Activated T-helper 9 cell treated with anti-CD3 and anti-CD28 coated beads, Interleukin-2, amount 50 U/mL, for 16 hours (primary cell): ENCODE measurements around the gene FAM53C.
A peak's percentile ranks its signal among the peaks of the same experiment; 100 is the strongest.
"Not testable (repeated sequence)": the region's sequence is repeated elsewhere in the genome, so short reads cannot be mapped to it uniquely, and the experiment has no call there.

ENCODE experiments used
- DNase-seq: peaks from one replicate; pipeline ENCODE4 v3.0.0-alpha.2; 2020; ENCODE audit warnings: low read depth

FAM53C gene

DNA sequence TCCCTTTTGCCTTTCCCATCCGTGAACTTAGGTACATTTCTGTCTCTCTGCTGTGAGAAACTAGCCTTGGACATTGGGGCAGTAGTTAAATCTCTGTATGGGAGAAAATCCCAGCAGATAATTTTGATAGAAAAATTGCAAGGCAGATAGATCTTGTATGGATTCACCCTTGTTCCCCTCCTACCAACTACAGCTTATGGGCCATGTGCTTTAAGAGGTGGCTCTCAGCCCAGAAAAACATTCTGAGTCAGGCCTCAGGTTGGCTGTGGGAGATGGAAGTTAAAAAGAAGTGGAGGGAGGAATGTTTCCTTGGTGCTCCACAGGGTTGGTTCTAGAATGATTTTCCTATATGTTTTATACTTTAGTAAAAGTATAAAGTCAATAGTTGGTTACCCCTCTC is 13.0 kb downstream of the FAM53C start:
- DNase-seq: no peak

DNA sequence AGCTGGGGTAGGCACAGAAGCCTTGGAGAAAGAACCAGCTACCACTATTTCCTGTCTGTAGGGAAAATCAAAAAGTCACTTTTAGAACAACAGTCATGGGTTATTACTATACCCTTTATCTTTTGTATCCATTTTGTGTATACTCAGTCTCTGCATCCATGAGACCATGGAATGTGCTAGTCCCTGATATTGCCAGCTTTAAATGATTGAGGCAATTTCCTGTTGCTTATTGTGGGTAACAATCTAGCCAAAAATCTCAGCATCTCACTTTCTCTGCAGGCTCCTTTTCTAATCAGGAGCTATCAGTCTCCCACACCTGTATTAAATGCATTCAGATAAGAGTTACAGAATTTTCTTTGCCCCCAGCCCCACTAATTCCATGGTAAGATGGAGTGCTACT is 13.5 kb downstream of the FAM53C start:
- no peak for DNase-seq

DNA sequence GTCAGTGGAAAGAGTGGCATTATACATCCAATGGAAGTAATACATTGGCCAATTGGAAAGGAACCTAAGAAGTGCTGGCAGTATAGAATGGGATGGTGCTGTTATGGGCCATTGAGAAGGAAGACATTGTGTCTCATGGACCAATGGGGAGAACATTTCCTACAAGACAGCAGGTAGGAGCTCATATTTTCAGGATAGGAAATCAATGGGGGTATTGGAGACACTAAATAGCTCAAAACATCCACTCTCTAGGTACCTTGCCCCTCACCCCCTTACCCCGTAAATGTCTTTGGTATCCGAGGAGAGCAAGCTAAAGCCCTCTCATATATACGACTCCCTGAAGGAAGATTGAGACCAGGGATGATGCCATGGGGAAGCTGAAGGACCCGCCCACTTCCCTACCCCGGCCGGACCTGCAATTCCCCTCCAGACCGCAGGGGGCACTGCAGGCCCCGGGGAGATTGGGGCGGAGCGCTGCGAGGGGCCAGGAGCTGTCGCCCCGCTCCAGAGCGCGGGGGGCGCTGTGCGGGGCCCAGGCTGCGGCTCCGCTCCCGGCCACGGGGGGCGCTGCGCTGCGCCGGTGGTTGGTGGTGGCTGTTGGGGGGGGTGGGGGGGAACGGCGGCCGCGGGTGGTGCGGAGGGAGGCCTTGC is 14.1 kb downstream of the FAM53C start, which contains the start of gene KDM3B:
TSS of gene KDM3B (plus strand) at position 615 of the 651 bp plus-strand sequence. CDS start 111 bp downstream, outside the sequence.
- DNase-seq: peak; percentile 92

DNA sequence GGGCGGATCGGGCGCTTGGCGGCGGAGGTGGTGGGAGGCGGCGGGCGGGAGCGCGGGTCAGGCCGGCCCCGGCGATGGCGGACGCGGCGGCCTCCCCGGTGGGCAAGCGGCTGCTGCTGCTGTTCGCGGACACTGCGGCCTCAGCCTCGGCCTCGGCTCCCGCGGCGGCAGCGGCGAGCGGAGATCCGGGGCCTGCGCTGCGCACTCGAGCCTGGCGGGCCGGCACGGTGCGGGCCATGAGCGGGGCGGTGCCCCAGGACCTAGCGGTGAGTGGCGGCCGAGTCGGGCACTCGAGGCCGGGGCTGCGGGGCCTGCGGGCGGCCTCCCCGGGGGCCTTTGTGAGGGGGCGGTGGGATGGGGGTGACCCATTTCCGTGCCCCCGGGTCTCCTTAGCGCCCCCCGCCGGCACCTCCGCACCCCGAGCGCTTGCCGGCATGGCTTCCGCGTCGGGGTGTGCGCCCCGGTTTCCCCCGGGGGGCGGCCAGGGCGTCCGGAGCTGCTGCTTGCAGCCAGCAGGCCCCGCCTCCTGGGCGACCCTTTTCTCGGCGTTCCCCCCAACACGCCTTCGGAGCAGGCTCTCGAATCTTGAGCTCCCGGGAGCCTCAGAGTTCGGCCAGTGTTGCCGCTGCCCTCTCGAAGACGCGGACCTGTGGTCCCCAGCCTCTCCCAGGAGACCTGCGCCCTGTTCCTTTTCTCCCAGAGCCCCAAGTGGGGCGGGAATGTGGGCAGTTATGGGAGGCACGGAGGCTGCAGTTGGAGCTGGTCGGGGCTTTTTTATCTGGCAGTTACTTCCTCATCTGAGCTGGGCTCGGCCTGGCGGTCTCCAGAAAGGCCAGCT is 14.9 kb downstream of the FAM53C start:
- DNase-seq: peak; percentile 66

DNA sequence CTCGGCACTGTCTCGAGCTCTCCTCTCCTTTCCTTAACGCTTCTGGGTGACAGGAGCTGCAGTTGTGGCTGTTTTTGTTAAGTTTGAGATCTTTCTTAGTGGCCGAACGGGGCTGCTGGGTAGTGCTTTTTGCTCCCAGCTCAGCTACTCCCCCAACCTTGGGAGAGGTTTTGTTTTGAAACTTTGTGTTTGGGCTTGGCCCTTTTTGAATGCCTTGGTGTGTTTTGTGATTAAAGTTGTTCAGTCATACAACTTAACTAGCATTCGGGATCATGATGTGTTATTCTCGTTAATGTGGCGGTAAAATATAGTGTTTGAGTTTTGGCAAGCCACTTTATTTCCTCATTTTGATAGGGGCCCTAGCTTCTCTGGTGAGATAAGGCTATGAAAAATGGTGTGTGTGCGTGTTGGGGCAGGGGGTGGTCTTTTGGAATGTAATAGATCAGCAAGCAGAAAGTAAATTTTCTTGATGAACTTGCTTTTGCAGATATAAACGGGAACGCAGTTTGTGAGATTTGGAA is 15.6 kb downstream of the FAM53C start:
- DNase-seq: no peak

DNA sequence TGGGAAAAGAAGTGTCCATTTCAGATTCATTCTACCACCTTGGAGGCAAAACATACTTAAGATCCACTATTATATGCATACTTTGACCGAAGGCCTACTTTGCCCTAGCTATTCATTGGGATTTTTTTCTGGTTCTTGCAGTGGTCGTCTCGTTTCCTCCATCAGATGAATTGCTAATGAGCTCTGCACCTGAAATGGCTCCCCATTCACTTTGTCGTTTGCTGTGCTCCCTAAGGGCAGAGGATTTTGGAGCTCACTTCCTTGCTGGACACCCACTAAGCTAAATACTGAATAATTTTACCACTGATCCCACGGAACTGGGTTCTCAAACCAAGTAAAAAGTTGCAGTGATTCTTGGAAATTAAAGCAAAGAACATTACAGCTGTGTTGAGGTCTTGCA is 16.3 kb downstream of the FAM53C start:
- DNase-seq: no peak

DNA sequence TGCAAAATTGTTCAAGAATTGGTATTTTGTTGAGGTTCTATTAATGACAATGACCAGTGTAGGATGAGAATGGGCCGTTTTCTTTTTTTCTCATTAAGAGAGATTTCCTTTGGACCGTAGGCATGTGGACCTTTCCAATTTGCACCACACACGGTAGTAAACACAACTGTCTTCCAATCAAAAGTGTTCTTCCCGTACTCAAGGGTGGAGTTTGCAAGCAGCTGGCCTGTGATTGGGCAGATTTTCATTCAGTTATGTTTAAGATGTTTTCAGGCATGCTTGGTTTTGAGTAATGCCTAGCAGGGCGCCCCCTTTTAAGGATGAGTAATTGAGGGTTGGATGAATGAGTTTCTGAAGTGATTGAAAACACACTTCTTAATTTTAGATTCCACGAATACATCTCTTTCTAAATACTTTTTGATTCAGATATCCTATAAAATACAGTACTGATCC is 16.9 kb downstream of the FAM53C start:
- DNase-seq: peak; percentile 33

DNA sequence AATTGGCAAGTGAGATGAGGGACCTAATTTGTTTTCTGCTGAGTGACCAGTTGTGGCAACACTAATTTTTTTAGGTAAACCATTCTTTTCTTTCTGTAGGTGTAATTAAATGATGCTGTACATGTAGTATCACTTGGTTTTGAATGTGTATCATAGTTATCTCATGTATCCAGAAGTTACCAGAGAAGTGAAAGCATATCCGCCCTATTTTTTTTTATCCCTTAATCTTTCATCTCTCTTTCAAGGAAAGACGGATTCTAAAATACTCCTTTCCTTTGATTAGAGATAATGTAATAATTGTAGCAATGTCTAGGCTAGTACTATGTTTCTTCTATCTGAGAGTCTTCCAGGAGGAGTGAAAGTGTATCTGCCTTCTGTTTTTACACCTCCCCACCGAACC is 21.6 kb downstream of the FAM53C start:
- no peak for DNase-seq

DNA sequence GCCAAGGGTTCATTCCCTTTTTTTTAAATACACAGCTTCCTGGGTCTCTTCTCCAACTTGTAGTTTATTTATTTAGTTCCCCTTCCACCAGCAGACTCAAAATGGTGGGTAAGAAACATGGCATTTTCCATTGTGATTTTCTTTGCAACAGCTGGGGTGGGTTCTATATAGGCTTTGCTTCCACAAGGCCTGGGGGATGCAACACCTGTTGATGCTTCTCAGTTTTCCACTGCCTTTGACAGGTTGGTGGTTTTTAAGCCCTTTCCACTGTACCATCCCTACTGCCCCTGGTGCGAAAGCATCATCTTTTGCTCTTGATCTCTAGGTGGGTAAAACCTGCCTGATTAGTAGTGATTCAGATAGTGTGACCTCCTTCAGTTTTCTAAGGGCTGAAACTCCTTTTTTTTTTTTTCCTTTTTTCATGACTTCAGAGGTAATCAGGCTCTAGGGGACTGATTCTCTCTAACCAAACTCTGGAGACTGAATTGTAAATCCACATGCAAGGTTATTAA is 22.9 kb downstream of the FAM53C start:
- no peak for DNase-seq

DNA sequence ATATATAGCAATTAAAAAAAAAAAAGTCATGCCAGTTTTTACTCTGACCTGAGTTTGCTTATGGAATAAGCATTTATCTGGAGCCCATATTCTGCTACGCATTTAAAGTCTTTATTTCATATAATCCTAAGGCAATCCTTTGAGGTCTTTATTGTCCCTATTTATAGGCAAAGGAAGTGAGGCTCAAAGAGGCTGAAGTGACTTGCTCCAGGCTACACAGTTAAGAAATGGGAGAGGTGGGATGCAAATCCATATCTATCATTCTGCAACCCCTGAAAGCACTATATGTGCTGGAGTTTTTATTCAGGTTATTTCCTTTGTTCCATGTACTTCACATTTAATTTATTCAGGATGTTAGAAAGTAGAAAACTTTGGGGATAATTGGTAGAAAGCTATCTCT is 26.5 kb downstream of the FAM53C start:
- no peak for DNase-seq

DNA sequence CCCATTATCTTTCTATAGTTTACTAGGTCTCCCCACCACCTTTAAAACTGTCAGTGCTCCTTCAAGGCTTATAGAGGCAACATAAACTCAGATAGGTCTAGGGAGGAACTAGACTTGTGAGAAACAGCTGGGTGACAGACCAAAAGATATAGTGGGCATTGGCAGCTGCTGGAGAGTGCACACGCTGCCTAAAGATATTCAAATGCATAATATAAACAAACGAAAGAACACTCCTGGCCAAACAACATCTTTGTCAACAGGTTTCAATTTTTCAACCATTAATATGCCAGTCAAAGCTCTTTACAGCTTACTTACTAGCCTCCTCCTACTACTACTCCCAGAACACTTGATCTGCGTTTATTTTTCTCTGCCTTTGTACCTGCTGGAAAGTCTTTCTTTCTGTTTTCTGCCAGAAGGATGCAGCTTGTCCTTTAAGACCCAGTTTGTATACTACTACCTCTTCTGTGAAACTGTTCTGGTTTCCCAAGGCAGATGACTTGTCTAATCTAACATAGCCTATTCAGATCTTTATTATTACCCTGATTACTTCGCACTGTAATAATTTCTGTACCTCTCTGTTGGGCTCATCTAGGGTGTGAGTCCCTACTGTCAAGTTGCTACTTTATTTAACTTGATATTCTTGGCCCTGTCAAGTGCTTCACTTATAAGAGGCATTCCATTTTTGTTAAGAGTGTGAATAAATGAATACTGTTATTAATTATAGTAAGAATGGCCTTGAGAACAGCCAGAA is 28.7 kb downstream of the FAM53C start:
- DNase-seq: no peak

DNA sequence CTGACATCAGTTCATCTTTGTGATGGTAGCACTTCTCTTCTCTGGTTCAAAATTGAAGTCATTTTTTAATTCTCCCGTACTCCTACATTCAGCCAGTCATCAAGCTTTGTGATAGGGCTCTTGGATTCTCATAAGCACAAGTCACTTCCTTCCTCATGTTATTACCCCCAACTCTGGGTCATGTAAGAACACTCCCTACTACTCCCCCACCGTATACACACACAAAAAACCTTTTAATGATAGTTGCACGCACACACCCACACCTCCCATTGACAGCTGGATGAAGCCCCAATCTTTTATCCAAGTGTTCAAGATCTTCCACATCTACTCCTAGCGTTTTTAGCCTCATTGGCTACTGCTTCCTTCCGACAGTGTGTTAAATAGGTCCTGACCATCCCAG is 31.2 kb downstream of the FAM53C start:
- no peak for DNase-seq

DNA sequence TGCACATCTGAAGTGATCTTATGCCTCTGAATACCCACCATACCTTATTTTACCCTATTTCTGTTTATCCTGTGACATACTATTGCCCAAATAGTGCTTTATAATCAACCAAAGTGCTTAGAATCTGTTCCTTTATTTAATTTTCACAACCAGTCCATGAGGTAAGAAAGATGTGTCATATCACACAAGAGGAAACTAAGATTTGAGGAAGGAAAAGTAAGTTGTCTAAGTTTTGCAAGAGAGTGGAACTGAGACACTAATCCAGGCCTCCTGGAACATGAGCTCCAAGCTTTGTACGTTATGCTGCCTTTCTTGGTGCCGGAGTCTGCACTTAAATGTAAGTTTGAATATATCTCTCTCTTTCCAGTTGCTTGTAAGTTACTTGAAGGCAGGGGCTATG is 31.6 kb downstream of the FAM53C start:
- DNase-seq: no peak

DNA sequence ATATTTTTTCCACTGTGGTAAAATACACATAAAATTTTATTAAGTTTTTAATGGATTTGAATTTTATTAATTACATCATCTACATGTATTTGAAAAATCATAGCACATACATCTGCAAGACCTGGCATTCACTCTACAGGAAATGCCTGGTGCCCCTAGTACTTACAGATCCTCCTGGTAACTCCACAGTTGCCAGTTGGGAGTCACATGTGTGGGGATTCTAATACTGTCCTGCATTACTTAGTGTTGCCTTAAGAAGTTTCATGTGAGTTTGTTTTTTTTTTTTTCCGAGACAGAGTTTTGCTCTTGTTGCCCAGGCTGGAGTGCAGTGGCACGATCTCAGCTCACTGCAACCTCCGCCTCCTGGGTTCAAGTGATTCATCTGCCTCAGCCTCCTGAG is 32.5 kb downstream of the FAM53C start:
- no peak for DNase-seq

DNA sequence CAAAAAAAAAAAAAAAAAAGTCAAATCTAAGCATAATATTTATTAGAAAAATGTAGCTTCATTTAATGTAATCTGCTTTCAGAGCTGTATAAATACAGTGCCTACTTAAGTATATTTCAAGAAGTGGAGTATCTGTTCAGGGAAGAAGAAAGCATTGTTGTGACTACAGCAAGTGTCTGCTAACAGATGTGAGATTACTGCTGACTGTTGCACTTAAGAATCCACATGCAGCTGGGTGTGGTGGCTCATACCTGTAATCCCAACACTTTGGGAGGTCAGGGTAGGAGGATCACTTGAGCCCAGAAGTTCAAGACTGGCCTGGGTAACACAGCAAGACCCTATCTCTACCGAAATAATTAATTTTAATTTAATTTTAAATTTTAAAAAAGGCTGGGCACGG is 33.4 kb downstream of the FAM53C start:
- no peak for DNase-seq

DNA sequence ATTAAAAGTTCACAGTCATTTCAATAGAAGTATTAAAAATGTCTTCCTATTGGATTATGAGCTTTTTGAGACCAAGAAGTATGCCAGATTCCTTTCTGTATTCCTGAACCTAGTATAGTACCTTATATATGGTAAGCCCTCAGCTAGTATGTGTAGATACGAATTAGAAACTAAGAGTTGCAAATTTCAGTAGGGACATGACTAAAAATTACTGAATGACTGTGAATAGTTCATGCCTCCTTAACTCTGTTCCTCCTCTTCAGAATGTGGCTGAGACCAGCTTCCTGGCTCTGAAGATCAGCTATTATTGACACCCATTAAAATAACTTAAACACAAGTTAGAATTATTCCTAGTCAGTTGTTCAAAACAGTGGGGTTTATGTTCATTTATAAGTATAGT is 34.2 kb downstream of the FAM53C start:
- DNase-seq: no peak

DNA sequence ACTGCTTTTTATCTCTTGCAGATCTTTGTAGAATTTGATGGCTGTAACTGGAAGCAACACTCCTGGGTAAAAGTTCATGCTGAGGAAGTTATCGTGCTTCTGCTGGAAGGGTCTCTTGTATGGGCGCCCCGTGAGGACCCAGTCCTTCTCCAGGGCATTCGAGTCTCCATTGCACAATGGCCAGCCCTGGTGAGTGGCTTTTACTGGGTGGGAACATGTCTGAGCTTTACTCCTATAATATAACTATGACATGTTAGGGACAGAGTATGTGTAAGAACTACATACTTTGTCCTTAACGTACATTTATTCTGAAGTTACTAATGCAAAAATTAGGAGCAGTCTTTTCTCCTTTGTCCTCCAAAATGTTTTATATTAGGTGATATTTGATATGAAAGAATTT is 34.6 kb downstream of the FAM53C start:
- DNase-seq: no peak

DNA sequence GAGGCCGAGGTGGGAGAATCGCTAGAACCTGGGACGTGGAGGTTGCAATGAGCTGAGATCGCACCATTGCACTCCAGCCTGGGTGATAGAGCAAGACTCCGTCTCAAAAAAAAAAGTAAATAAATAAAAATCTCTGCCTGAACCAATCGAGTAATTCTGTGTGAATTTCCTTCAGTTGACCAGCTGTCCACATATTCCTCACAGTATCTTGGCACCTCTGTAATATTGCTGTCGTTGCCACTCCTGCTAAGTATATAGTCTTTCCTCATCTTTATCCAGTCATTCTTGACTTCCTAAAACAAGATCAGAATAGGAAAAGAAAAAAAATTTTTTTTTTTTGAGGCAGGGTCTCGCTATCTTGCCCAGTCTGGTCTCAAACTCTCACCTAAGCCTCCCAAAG is 44.3 kb downstream of the FAM53C start:
- DNase-seq: no peak

DNA sequence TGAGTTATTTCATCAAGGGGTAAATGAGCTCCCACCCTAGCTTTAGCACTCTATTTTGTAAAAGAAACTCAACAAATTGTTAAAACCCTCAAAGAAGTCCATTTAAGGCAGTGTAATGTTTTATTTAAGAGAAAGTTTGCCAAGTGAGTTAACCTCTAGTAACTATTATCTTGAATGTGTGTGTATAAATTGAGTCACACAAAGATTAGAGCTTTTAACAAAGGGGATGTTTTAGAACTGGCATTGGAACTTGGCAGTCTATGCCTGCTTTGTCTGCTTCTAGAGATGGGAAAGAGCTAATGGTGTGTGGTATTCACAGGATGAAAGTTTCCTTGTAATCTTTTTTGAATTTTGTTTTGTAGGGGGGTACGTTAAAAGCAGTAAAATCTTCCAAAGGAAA is 47.6 kb downstream of the FAM53C start:
- DNase-seq: no peak

DNA sequence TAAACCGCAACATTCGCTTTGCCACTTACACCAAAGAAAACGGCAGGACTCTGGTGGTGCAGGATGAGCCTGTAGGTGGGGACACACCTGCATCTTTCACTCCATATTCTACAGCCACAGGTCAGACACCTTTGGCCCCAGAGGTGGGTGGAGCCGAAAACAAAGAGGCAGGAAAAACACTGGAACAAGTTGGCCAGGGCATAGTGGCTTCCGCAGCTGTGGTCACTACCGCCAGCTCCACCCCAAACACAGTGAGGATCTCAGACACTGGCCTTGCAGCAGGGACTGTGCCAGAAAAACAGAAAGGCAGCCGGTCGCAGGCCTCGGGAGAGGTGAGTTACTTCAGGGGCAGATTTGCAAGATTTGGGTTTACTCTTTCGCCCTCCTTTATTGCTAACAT is 48.2 kb downstream of the FAM53C start:
- no peak for DNase-seq

DNA sequence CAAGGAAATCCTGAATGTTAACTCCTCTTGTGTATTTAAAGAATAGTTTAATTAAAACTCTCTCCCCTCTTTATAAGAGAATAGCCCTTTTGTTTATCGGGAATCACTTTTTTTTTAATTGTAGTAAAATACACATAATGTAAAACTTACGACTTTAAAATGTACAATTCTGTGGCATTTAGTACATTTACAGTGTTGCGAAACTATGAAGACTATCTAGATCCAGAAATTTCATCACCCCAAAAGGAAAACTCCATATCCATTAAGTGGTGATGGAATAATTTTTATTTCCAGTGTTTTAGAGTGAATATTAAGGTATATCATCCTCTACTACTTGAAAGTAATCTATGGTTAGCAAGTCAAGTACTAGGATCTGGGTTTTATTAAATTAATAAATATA is 51.3 kb downstream of the FAM53C start:
- no peak for DNase-seq

DNA sequence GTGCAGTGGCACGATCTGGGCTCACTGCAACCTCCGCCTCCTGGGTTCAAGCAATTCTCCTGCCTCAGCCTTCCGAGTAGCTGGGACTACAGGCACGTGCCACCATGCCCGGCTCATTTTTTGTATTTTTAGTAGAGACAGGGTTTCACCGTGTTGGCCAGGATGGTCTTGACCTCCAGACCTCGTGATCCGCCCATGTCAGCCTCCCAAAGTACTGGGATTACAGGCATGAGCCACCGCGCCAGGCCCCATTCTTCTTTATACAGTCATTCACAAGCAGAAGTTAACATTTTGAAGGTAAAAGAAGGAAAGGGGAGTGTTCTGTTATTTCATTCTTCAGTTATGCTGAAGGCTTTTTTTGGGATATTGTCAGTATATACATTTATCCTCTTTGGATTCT is 51.8 kb downstream of the FAM53C start:
- DNase-seq: not testable (repeated sequence)
